ENCODE measurements around the gene LAMB4. TPM values are rescaled to one million over a fixed set of nuclear protein-coding genes. Genes with fewer than 3 reads are reported as not detected.

LAMB4 gene
- total RNA-seq, 1 donor from 2014 or later, result not detected

DNA sequence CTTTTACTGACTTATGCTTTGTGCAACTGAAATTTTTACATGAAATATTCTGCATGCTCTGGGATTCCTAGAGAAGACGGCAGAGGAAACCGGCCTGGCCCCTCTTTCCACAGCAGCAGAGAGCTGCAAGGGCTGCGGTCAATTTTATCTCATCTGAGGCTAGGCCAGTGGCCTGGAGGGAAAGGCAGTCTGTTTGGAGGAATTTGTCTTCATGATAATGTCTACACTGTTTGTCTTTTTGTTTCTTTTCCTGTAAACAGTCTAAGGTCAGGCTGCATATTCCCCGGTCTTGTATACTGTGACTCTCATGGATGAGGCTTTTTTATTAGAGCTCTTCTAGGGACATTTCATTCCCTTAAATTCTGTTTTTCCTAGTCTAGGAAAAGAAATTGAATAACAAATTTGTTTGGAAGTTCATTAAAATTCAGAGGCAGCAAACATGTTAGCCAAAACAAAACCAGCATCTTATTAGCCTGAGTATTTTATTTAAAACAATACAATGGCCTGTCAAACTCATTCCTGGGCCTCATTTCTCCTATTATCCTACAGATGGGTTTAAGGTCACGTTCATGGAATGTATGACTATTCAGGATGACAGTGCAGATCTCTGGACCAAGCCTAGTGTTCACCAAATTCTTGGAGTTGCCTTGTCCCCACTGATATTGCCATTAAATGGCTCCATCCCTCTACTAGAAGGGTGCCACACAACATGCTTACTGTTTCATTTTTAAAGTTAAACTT lies 26.4 kb downstream of the LAMB4 start:
- Histone ChIP-seq H3K36me3 (no peaks in the 10 kb centered on the region), H3K27me3 (no peaks in the 10 kb centered on the region), H3K9me3 (no peaks in the 10 kb centered on the region), H3K27ac (no peak overlapping the region), H3K4me1 (no peaks in the 10 kb centered on the region), H3K4me3 (no peak overlapping the region)
- intact Hi-C loops (cut with DNase I), result no loop called here
- TF ChIP-seq, protein P1, sequence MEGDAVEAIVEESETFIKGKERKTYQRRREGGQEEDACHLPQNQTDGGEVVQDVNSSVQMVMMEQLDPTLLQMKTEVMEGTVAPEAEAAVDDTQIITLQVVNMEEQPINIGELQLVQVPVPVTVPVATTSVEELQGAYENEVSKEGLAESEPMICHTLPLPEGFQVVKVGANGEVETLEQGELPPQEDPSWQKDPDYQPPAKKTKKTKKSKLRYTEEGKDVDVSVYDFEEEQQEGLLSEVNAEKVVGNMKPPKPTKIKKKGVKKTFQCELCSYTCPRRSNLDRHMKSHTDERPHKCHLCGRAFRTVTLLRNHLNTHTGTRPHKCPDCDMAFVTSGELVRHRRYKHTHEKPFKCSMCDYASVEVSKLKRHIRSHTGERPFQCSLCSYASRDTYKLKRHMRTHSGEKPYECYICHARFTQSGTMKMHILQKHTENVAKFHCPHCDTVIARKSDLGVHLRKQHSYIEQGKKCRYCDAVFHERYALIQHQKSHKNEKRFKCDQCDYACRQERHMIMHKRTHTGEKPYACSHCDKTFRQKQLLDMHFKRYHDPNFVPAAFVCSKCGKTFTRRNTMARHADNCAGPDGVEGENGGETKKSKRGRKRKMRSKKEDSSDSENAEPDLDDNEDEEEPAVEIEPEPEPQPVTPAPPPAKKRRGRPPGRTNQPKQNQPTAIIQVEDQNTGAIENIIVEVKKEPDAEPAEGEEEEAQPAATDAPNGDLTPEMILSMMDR (IDR thresholded peaks at IDR 0.05), result no peak
- no peak for DNase-seq (ENCODE audit: low spot score in 2 of 2)

DNA sequence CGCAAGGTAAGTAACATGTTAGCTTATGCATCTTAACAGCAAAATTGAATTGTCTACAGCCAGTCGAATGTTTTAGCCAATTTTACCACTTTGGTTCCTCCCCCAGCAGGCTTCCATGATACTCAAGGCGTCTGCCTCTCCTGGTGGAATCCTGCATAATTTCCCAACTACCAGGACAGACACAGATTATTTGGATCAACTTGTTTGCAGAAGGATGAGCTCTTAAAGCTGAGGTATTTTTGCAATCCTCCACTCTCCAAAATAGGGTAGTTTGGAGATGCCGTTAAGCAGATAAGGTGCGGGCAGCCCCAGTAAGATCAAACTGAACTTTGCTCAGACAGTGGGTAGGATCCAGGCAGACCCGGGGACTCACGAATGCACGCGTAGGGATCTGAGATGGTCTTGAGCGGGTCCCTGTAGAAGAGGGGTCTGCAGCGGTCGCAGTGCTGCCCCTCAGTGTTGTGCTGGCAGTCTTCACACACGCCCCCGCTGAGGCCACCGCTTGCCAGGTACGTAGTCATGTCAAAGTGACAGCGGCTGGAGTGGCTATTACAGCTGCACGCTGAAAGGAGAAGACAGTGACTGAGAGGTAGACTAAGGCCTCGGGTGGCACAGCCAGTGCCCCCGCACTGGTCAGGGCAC lies 27.4 kb downstream of the LAMB4 start:
- no peak overlapping the region for H3K4me3 ChIP-seq
- H3K9me3 ChIP-seq, result no peaks in the 10 kb centered on the region
- intact Hi-C loops (cut with DNase I), result no loop called here
- no peaks in the 10 kb centered on the region for H3K36me3 ChIP-seq
- TF ChIP-seq, protein P1 (IDR thresholded peaks at IDR 0.05), result no peak
- no peaks in the 10 kb centered on the region for H3K4me1 ChIP-seq
- no peaks in the 10 kb centered on the region for H3K27me3 ChIP-seq
- no peak for DNase-seq (ENCODE audit: low spot score in 2 of 2)
- H3K27ac ChIP-seq, result no peak overlapping the region

DNA sequence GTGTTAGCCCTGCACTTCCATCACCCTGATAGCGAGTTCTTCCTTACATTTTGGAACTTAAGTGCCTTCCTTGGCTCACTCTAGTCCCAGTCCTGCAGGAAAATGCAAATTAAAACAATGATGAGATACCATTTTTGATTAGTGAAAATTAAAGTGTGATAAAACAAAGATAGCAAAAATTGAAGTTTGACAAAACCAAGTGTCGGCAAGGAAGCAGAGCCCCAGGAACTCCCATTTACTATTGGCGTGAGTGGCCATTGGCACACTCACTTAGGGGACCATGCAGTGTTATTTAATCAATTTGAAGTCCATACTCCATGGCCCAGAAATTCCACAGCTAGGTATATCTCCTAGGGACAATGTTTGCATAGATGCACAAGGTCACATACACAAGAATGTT lies 28.4 kb downstream of the LAMB4 start:
- no peaks in the 10 kb centered on the region for H3K36me3 ChIP-seq
- H3K4me3 ChIP-seq, result no peak overlapping the region
- DNase-seq (ENCODE audit: low spot score in 2 of 2), result no peak
- no peaks in the 10 kb centered on the region for H3K4me1 ChIP-seq
- no peaks in the 10 kb centered on the region for H3K27me3 ChIP-seq
- TF ChIP-seq, protein P1 (IDR thresholded peaks at IDR 0.05), result no peak
- H3K9me3 ChIP-seq, result no peaks in the 10 kb centered on the region
- intact Hi-C loops (cut with DNase I), result no loop called here
- H3K27ac ChIP-seq, result no peak overlapping the region

DNA sequence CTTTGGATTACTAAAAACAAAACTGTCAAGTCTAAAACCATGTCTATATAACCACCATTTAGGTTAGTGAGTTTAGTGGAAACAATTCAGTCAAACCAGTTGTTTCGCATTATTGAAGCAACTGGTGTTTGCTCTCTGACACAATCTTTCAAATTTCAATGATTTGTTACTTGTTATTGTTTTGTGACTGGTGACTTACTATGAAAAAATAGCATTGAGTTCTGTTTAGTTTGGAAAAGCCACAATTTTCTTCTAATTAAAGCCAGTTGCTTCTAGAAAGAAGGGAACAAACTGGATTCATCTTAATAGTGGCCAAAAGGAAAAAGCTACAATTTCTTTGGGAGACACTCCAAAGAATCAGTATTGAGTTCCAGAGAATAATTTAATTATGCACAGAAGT lies 30.4 kb downstream of the LAMB4 start:
- H3K9me3 ChIP-seq, result no peaks in the 10 kb centered on the region
- no peak overlapping the region for H3K27ac ChIP-seq
- H3K27me3 ChIP-seq, result no peaks in the 10 kb centered on the region
- peaks cover 0 to 4% of the 10 kb centered on the region in 2 donors for H3K4me1 ChIP-seq
- TF ChIP-seq, protein P1 (IDR thresholded peaks at IDR 0.05), result no peak
- no peak for DNase-seq (ENCODE audit: low spot score in 2 of 2)
- H3K4me3 ChIP-seq, result no peak overlapping the region
- intact Hi-C loops (cut with DNase I), result loop anchor here (5.0 to 10.0 kb wide), 2 partner anchors 97 to 155 kb away; partner anchors contain the start of gene LAMB1
- H3K36me3 ChIP-seq, result no peaks in the 10 kb centered on the region

DNA sequence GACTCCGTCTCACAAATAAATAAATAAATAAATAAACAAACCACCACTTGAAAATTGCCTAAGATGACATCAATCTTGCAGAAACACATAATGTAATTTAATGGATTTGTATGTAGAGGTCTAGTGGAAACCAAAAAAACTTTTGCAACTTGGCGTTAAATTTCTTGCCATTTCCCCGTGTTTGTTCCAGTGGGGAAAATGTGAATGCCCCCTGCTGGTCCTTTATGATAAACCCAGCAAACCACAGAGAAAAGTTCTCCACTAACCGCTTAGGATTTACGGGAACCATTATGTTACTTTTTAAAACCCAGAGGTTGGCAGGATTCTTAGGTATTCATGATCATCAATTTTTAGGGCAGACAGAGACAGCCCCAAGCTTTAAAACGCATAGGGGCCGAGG lies 32.5 kb downstream of the LAMB4 start:
- Histone ChIP-seq H3K27ac (no peak overlapping the region), H3K27me3 (no peaks in the 10 kb centered on the region), H3K4me1 (peaks cover 0 to 8% of the 10 kb centered on the region in 2 donors), H3K36me3 (no peaks in the 10 kb centered on the region), H3K4me3 (no peak overlapping the region), H3K9me3 (no peaks in the 10 kb centered on the region)
- no peak for DNase-seq (ENCODE audit: low spot score in 2 of 2)
- TF ChIP-seq, protein P1 (IDR thresholded peaks at IDR 0.05), result peak in 2 of 3 experiments; percentile 14 to 20
- intact Hi-C loops (cut with DNase I), result loop anchor here (5.0 to 10.0 kb wide), 2 partner anchors 95 to 153 kb away; partner anchors contain the start of gene LAMB1
